K562 (cell line): Measurements from ENCODE around the gene AIG1. TPM values are rescaled to one million over a fixed set of nuclear protein-coding genes. Genes with fewer than 3 reads are reported as not detected.

Experiments used
- ATAC-seq: fragments of 200-7000 bp; cut with Tn5 transposase; 3 replicates; pipeline ENCODE4 v1.9.1; 2020; ENCODE audit warnings: moderate library complexity
- BruUV-seq: library from RNA; stranded (reverse); fragments of 400-500 nt; replicated peaks from 2 replicates; lab custom pipeline; 2021; lab: Mats Ljungman, UMichigan
- CTCF ChIA-PET: fragments of 300-600 bp; formaldehyde crosslinking; extraction: SDS; loops from one replicate; lab custom pipeline; 2021; ENCODE audit warnings: low intra/inter-chr PET ratio; lab: Yijun Ruan, JAX
- POLR2A ChIA-PET: fragments of 300-600, 350-650 bp; sonication (Branson Sonifier 250); formaldehyde crosslinking; extraction: SDS; loops from one replicate; lab custom pipeline; 2021; ENCODE audit warnings: antibody characterized with exemption, inconsistent platforms; lab: Yijun Ruan, JAX
- DNase-seq, 4 experiments: peaks; one replicate each; pipeline versions ENCODE4 v3.0.0 to v3.0.0-alpha.2; 2011 to 2018; ENCODE audit warnings: low spot score in 3 of 4, mixed read lengths in 3 of 4; ENCODE audit errors: extremely low read depth in 1 of 4
- FAIRE-seq: peaks from 2 replicates; lab custom pipeline; 2011; peaks lifted over from hg19 to GRCh38; lab: Jason Lieb, UNC
- H2AFZ ChIP-seq: 2 replicates; pipeline ENCODE4 v1.6.0; 2011; ENCODE audit warnings: low read depth, low read length, control low read depth, inconsistent platforms
- H3K27ac ChIP-seq: fragments of 200-600 bp; 3 replicates; pipeline ENCODE4 v1.8.0; 2011; ENCODE audit warnings: low read depth, mild to moderate bottlenecking, control low read depth, inconsistent platforms, low read length, moderate library complexity, mixed read lengths; ENCODE audit errors: extremely low read depth
- H3K27me3 ChIP-seq, 2 experiments: fragments of 300-600 bp in 1 of 2; 2 replicates in 1 of 2; 3 replicates in 1 of 2; pipeline versions ENCODE4 v1.6.0 to v1.8.0; 2011; ENCODE audit warnings: inconsistent platforms in 2 of 2, low read length in 2 of 2, mild to moderate bottlenecking in 1 of 2, mixed read lengths in 1 of 2, moderate library complexity in 1 of 2; ENCODE audit not compliant: control insufficient read depth in 2 of 2, insufficient read depth in 2 of 2
- H3K36me3 ChIP-seq: fragments of 300-600 bp; 3 replicates; pipeline ENCODE4 v1.8.0; 2011; ENCODE audit warnings: mild to moderate bottlenecking, low read length, inconsistent platforms; ENCODE audit not compliant: control insufficient read depth, insufficient read depth
- H3K4me1 ChIP-seq, 2 experiments: fragments of 200-600 bp in 1 of 2; replicated peaks in 1 of 2; 2 replicates in 1 of 2; 3 replicates in 1 of 2; pipeline versions ENCODE4 v1.5.1 to v1.8.0; 2011; ENCODE audit warnings: inconsistent platforms in 2 of 2, low read length in 2 of 2, mild to moderate bottlenecking in 1 of 2, mixed read lengths in 1 of 2, moderate library complexity in 1 of 2; ENCODE audit not compliant: control insufficient read depth in 2 of 2, insufficient read depth in 2 of 2
- H3K4me2 ChIP-seq: 2 replicates; pipeline ENCODE4 v1.6.1; 2011; ENCODE audit warnings: low read length, control low read depth, inconsistent platforms, mixed read lengths; ENCODE audit not compliant: insufficient read depth
- H3K4me3 ChIP-seq: fragments of 200-600 bp; sonication (generic), shearing (Covaris generic); 2 replicates; pipeline ENCODE4 v1.5.1; 2016; ENCODE audit warnings: control low read depth, inconsistent platforms
- H3K79me2 ChIP-seq: fragments of 200-600 bp; 3 replicates; pipeline ENCODE4 v1.8.0; 2011; ENCODE audit warnings: low read length, inconsistent platforms; ENCODE audit not compliant: control insufficient read depth, insufficient read depth
- H3K9ac ChIP-seq, 2 experiments: 2 replicates each; pipeline versions ENCODE4 v1.6.0 to v1.6.1; 2011; ENCODE audit warnings: low read depth in 2 of 2, low read length in 2 of 2, control low read depth in 1 of 2, inconsistent platforms in 1 of 2, mild to moderate bottlenecking in 1 of 2, mixed read lengths in 1 of 2; ENCODE audit not compliant: insufficient read depth in 1 of 2
- H3K9me1 ChIP-seq: one replicate; pipeline ENCODE4 v1.6.0; 2011; ENCODE audit warnings: inconsistent platforms, mild to moderate bottlenecking, low read length, moderate library complexity; ENCODE audit not compliant: control insufficient read depth, insufficient read depth
- H3K9me3 ChIP-seq: replicated peaks from 2 replicates; pipeline ENCODE4 v1.5.1; 2011; ENCODE audit warnings: low read depth, low read length, inconsistent platforms; ENCODE audit not compliant: control insufficient read depth, insufficient read depth
- H4K20me1 ChIP-seq: replicated peaks from 2 replicates; pipeline ENCODE4 v1.6.1; 2011; ENCODE audit warnings: low read length, inconsistent platforms, mixed read lengths; ENCODE audit not compliant: control insufficient read depth, insufficient read depth
- CHCHD3 ChIP-seq: fragments of 250-450 bp; sonication (Bioruptor Pico); IDR thresholded peaks from 2 replicates; pipeline ENCODE4 v2.1.2; 2022; ENCODE audit warnings: mild to moderate bottlenecking
- CTCF ChIP-seq, 3 experiments: IDR thresholded peaks in 2 of 3; conservative IDR thresholded peaks in 1 of 3; 2 replicates each; pipeline ENCODE4 v1.5.1; 2011 to 2012; ENCODE audit warnings: low read length in 3 of 3, mild to moderate bottlenecking in 3 of 3, control low read depth in 2 of 3, improper control_type of control experiment in 1 of 3, inconsistent platforms in 1 of 3, low read depth in 1 of 3, mixed read lengths in 1 of 3, moderate library complexity in 1 of 3; ENCODE audit not compliant: insufficient read depth in 2 of 3
- ZNF586 ChIP-seq: fragments of 450-650 bp; formaldehyde crosslinking; conservative IDR thresholded peaks from 2 replicates; pipeline ENCODE4 v1.4.0; 2020; ENCODE audit warnings: mild to moderate bottlenecking, moderate library complexity
- WGBS: fragments of 100-300 bp; shearing (Covaris generic); methylation state at CpG from one replicate; pipeline ENCODE4 v1.1.6; 2016; ENCODE audit warnings: low coverage, mixed read lengths; ENCODE audit not compliant: insufficient coverage; ENCODE audit errors: missing lambda C conversion rate; 5-methylcytosine and 5-hydroxymethylcytosine counted together
- in situ Hi-C: fragments of 300-500 bp; cut with MboI; formaldehyde crosslinking; loops from 4 replicates; pipeline ENCODE4 v1.15.0; 2018; ENCODE audit warnings: inconsistent platforms, mixed read lengths
- intact Hi-C: fragments of 100-400 bp; cut with micrococcal nuclease; formaldehyde crosslinking; loops from 2 replicates; pipeline ENCODE4 v1.14.2; 2022
- polyA plus RNA-seq, 8 experiments: library from polyadenylated mRNA; depleted of rRNA in 4 of 8; stranded (reverse) in 5 of 8; unstranded in 3 of 8; fragments of >200 nt; fragmentation: Nextera tagmentation in 2 of 8; fragmentation: Illumina TruSeq in 1 of 8; extraction: Ambion mirVana in 2 of 8; extraction: Trizol in 1 of 8; gene quantifications; 2 replicates each; pipeline versions ENCODE4 v1.2.1 to v1.2.3, GENCODE V29; 2011 to 2014; ENCODE audit warnings: inconsistent platforms in 1 of 8, missing spikeins in 1 of 8
- total RNA-seq, 7 experiments: library from RNA; depleted of rRNA in 6 of 7; stranded (reverse); fragments of >200 nt in 6 of 7; fragmentation: Illumina TruSeq in 2 of 7; extraction: Trizol in 2 of 7; gene quantifications; 2 replicates each; pipeline versions ENCODE4 v1.2.1 to v1.2.3, GENCODE V29; 2011 to 2021; ENCODE audit warnings: low replicate concordance in 1 of 7

AIG1 gene
- total and polyA plus RNA-seq, 9 of the 15 experiments (the other 6 are each of a cell fraction or from before 2014, with no cell fraction given): 74.8 to 333 (median 127) TPM

- Histone ChIP-seq H3K9ac (no peak overlapping the region), H3K9me1 (no peaks in the 10 kb centered on the region), H3K36me3 (no peaks in the 10 kb centered on the region), H3K27me3 (peaks cover 0 to 9% of the 10 kb centered on the region in 2 experiments; a peak in 2 of 5 replicates), H3K79me2 (no peaks in the 10 kb centered on the region), H4K20me1 (no peaks in the 10 kb centered on the region), H2AFZ (no peak overlapping the region), H3K9me3 (no peaks in the 10 kb centered on the region), H3K4me1 (no peaks in the 10 kb centered on the region), H3K27ac (no peak overlapping the region), H3K4me3 (no peak overlapping the region), H3K4me2 (no peak overlapping the region)
- TF ChIP-seq CHCHD3 (CRISPR knock-in tag) (no peak), CTCF (IDR thresholded peaks at IDR 0.05 in 2 of 3, conservative IDR thresholded peaks at IDR 0.05 in 1 of 3; ENCODE audit: insufficient read depth in 2 of 3, low read depth in 1 of 3, low read length in 3 of 3) (peak in 1 of 3 experiments; percentile 19; a peak in 1 of 6 replicates)
- 3% methylated on average over 2 of the region's 2 CpGs for WGBS
- in situ Hi-C loops (no loop called here), intact Hi-C loops (no loop called here)
- POLR2A ChIA-PET: interaction anchor here (1.0 kb wide), 1 partner anchor 19 kb away, joined by 3 read pairs; no protein-coding TSS in a partner anchor
- FAIRE-seq (no peak), ATAC-seq (no peak), DNase-seq (no peak)
- CTCF ChIA-PET: no interaction called here
- BruUV-seq: no TSS peak
Observed at GRCh38 chr6:143374014-143374413, 313.3 kb downstream of the AIG1 start.

GRCh38 chr6:143375022-143375585, 314.4 kb downstream of the AIG1 start:
- BruUV-seq: no TSS peak
- FAIRE-seq (no peak), ATAC-seq (no peak), DNase-seq (no peak)
- Histone ChIP-seq H3K9ac (no peak overlapping the region), H2AFZ (no peak overlapping the region), H3K27me3 (peaks cover 0 to 9% of the 10 kb centered on the region in 2 experiments; a peak in 2 of 5 replicates), H3K4me3 (no peak overlapping the region), H3K9me1 (no peaks in the 10 kb centered on the region), H4K20me1 (no peaks in the 10 kb centered on the region), H3K4me2 (no peak overlapping the region), H3K79me2 (no peaks in the 10 kb centered on the region), H3K36me3 (no peaks in the 10 kb centered on the region), H3K4me1 (no peaks in the 10 kb centered on the region), H3K27ac (no peak overlapping the region), H3K9me3 (no peaks in the 10 kb centered on the region)
- CTCF ChIA-PET: no interaction called here
- 0% methylated on average over 5 of the region's 5 CpGs for WGBS
- in situ Hi-C loops: no loop called here
- POLR2A ChIA-PET: interaction anchor here (1.0 kb wide), 1 partner anchor 18 kb away, joined by 3 read pairs; no protein-coding TSS in a partner anchor
- intact Hi-C loops: no loop called here
- TF ChIP-seq ZNF586: no peak
